ENCODE results near the gene MORF4L1.

DNA sequence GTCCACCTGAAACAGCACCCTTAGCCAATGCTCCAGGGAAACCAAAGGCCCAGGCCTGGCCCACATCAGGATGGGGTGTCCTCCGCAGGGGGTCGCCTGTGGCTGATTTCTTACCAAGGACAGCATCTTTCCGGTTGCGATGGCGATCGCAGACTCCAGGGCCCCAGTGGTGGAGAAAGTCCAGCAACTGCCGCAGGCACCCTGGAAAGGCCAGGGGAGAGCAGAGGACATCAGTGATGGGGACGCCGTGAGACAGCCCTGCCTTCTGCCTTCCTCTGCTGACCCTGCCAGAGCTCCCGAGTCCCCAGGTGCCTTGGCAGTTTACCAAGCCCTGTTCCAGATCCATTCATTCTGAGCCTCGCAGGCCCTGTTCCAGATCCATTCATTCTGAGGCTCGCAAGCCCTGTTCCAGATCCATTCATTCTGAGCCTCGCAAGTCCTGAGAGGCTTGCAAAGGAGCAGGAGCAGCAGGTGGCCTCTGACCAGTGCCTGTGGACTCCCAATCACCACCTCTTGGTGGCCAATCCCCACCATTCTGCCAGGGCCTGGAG lies 59.6 kb downstream of the MORF4L1 start:
- TF ChIP-seq, protein P1, sequence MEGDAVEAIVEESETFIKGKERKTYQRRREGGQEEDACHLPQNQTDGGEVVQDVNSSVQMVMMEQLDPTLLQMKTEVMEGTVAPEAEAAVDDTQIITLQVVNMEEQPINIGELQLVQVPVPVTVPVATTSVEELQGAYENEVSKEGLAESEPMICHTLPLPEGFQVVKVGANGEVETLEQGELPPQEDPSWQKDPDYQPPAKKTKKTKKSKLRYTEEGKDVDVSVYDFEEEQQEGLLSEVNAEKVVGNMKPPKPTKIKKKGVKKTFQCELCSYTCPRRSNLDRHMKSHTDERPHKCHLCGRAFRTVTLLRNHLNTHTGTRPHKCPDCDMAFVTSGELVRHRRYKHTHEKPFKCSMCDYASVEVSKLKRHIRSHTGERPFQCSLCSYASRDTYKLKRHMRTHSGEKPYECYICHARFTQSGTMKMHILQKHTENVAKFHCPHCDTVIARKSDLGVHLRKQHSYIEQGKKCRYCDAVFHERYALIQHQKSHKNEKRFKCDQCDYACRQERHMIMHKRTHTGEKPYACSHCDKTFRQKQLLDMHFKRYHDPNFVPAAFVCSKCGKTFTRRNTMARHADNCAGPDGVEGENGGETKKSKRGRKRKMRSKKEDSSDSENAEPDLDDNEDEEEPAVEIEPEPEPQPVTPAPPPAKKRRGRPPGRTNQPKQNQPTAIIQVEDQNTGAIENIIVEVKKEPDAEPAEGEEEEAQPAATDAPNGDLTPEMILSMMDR (IDR thresholded peaks at IDR 0.05), result no peak
- no peak for TF ChIP-seq POLR2AphosphoS5 (IDR thresholded peaks at IDR 0.05)
- TF ChIP-seq POLR2A (IDR thresholded peaks at IDR 0.05), result no peak
- no peak for TF ChIP-seq EP300 (IDR thresholded peaks at IDR 0.05)

Measured in stomach (tissue), 4 donors.